NCI-H2107 treated with DMSO at 0.1 percent for 48 hours (cell line): ENCODE measurements around the gene LAMTOR1.
A peak's percentile ranks its signal among the peaks of the same experiment; 100 is the strongest.
"Not testable (repeated sequence)": the region's sequence is repeated elsewhere in the genome, so short reads cannot be mapped to it uniquely, and the experiment has no call there.

ENCODE experiments used
- DNase-seq: peaks from one replicate; lab custom pipeline; 2025; ENCODE audit not compliant: unreplicated experiment; lab: John Stamatoyannopoulos, UW

Gene LAMTOR1

DNA sequence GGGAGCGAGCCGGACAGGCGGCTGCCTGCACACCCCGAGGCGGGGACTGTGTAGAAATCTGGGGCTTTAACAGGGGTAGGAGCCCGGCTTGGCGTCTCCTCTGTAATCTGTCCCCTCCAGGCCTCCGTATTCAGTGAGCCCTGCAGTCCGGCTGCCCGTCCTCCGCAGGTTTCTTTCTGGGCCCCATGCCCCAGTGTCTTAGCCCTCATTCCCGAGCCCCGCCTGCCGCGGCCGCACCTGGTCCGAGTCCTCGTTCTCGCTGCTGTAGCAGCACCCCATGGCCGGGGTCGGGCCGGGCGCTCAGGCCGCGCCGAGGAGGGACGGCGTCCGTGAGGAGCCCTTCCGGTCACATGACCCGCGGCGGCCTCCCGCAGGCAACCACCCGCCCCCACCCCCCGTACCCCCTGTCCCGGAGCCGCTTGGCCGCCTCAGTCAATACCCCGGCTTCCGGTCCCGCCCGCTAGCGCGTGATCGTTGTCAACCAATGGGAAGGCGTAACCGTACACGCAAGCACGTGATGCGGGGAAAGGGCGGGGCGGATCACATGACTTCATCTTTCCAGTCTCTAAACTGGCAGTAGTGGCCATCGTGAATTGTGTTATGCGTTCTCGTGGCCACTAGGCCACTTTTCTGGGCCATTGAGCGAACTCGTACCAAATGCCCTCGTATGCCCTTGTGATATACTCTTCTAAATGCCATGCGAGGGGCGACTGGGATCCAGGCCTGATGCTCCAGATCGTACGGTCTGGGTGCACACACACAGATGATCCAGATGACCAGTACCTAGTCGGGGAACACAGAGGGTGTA is at the start of gene LAMTOR1:
Gene LAMTOR1 (minus strand): TSS at position 352 of the 808 bp plus-strand sequence. CDS start 73 bp downstream, at position 279.
- DNase-seq = peak; percentile 92

DNA sequence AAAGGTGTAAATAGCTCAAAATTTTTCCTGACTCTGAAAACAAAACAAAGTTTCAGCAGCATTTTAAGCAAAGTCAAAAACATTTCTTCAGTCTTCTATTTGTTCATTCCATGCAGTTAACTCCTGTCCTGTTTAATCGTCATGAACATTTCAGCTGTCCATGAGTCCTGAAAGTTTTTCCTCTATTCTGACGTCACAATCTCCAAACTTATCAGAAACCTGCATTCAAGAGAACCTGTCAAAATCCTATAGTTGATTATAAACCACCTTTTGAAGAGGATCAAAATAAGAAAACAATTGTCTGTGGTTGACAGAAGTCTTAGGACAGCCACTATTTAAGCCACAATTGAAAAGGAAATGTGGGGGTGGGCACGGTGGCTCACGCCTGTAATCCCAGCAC is 47.8 kb upstream of the LAMTOR1 start:
- DNase-seq = no peak

DNA sequence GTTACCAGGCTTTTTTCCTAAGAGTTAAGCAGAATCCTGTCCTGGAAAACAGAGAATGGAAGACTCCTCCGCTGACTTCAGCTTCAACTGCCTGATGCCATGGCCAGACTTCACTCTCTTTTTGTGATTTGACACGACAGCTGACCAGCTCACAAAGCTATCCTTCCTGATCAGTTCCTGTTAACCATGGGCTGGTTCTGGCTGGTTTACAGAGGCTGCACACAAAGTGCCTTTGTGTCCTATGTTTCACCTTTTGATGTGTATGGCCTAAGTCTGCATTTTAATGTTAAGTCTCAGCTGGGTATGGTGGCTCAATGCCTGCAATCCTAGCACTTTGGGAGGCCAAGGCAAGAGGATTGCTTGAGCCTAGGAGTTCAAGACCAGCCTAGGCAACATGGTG is 43.5 kb upstream of the LAMTOR1 start:
- no peak for DNase-seq

DNA sequence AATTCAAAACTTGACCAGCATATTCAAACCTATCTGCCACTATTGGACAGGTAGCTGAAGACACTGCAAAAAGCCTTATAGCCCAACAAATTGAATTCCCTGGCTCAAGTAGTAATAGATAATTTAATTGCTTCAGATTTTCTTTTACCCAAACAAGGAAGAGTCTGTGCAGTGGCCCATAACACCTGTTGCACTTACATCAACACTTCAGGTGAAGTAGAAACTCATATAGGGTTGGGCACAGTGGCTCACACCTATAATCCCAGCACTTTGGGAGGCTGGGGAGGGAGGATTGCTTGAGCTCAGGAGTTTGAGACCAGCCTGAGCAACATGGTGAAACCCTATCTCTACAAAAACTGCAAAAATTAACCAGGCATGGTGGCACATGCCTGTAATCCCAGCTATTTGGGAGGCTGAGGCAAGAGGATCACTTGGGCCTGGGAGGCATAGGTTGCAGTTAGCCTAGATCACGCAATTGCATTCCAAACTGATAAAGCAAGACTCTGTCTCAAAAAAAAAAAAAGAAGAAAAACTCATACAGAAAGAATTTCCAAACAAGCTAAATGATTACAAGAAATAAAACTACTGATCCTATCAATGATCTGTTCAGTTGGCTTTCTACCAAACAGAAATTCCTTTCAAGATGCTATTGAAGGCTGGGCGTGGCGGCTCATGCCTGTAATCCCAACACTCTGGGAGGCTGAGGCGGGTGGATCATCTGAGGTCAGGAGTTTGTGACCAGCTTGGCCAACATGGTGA is 41.9 kb upstream of the LAMTOR1 start:
- DNase-seq = no peak

DNA sequence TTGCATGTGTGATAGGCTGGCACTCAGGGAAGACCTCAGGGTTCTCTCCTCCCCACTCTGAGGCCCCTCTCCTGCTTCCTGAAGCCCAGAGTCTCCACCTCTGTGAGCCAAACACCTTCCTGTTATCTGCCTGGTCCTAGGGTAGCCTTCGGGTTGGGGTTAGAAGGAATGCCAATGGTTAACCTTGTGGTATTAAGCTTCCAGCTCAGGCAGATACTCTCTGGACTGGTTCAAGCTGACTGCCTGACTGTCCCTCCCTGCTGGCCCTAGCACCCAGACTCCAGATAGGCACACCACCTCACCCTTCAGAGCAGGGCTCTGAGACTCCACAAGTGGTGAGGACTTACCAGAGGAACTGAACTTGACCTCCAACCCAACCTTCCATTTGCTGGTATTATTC is 39.4 kb upstream of the LAMTOR1 start:
- DNase-seq = not testable (repeated sequence)

DNA sequence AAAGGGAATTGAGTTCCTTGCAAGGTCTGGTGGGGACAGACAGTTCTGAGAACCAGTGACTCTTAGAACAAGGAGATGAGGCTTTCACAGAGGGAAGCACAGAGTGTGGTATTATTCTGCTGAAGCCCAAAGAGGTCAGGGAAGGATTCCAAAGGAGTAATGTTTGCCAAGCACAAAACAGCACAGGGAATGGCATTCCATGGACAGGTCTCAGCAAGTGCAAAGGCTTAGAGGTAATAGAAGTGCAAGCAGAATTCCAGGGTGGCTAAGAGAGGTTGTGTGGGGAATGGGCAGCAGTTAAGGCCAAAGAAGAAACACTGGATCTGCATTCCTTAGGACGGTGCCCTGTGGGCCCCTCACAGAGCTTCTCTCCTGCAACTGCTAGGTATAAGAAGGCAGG is 39.0 kb upstream of the LAMTOR1 start:
- not testable (repeated sequence) for DNase-seq

DNA sequence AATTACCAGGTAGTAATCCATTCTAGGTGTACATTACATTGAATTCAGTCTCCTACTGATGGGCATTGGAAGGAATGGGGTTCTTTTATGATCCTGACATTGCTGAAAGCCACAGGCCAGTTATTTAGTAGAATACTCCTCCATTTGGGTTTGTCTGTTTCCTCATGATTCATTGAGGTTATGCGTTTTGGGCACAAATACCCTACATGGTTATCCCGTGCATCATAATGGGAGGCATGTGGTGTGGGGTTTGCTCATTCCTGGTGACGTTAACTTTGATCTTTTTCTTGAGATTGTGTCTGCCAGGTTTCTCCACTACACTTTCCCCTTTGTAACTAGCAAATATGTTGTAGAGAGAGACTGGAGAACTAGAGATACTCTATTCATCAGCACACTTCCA is 38.0 kb upstream of the LAMTOR1 start:
- DNase-seq = no peak

DNA sequence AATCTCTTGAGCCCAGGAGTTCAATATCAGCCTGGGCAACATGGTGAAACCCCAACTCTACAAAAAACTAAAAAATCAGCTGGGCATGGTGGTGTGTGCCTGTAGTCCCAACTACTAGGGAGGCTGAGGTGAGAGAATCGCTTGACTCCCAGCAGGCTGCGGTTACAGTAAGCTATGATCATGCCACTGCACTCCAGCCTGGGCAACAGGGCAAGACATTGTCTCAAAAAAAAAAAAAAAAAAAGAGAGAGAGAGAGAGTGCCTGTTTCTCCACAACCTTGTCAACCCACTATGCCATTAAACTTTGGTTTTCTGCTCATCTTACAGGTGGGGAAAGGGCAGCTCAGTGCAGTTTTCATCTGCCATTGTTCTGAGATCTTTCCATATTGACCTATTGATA is 37.6 kb upstream of the LAMTOR1 start:
- DNase-seq = no peak

DNA sequence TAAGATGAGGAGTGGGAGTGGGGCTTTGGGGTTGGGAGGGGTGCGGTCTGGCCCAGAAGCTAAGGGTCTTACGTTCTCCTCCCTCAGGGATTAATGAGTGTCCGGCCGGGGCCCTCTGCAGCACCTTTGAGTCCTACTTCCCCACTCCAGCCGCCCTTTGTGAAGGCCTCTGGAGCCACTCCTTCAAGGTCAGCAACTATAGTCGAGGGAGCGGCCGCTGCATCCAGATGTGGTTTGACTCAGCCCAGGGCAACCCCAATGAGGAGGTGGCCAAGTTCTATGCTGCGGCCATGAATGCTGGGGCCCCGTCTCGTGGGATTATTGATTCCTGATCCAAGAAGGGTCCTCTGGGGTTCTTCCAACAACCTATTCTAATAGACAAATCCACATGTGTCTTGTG is 36.4 kb upstream of the LAMTOR1 start:
- no peak for DNase-seq

DNA sequence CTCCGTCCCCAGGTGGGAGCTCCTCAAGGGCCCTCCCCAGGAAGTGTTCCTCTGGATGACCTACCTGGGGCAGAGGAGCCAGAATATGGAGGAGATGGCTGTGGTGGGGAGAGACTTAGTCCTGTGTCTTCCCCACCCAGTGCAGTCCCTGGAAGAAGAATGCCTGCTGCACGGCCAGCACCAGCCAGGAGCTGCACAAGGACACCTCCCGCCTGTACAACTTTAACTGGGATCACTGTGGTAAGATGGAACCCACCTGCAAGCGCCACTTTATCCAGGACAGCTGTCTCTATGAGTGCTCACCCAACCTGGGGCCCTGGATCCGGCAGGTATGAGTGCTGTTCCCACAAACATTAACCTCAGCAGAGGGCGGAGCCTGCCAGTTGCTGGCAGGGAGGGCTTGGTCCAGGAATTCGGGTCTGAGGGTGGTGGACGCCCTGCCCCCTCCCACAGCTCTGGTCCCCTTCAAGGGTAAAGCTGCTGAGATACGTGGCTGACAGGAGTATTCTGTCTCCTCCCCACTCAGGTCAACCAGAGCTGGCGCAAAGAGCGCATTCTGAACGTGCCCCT is 35.8 kb upstream of the LAMTOR1 start:
- no peak for DNase-seq

DNA sequence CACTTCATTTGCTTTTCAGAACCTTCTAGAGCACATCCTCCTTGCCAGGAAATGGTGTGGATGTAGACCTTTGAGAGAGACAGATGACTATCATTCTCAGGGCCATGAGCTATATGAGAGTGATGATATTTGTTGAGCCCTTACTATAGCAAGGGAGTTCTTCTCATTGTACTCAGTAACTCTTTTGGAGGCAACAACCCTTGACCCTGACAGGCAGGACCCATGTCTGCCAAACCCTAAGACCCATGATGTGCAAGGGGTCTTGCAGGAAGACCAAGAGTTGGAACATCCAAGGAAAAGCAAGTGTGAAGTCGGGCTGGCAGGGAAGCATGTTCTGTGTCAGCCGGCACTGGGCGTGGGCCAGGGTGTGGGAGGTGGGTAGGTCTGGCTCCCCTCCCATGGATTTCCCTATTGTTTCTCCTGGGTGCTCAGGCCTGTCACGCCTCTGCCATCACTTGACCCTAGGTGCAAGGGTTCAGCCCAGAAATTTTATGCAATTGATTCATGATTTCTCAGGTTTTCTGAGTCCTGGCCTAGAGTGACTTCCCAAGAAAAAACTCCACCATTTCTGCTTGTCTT is 33.7 kb upstream of the LAMTOR1 start:
- DNase-seq = no peak

DNA sequence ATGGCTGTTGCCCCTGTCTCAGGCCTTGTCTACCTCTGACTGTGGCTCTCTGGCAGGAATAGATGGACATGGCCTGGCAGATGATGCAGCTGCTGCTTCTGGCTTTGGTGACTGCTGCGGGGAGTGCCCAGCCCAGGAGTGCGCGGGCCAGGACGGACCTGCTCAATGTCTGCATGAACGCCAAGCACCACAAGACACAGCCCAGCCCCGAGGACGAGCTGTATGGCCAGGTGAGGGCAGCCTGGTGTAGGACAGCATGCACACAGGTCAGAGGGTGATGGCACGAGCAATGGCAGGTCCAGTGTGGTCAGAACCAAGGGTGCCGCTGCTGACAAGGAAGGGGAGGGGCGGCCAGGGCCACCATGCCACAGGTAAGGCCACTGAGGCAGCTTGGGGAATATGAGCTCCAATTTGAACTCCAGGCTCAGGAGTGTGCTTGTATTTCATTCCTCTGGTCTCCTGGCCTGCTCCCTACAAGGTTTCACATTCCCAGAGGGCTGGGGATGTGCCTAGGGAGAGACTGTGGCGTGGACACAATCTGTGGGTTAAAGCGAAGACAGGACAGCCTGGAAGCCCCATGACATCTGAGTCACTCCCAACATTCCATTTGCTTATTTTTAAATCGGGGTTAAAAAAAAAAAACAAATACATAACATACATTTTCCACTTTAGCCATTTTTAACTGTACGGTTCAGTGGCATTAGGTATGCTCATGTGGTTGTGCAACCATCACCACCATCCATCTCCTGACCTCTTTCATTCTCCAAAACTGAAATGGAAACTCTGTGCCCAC is 33.0 kb upstream of the LAMTOR1 start:
- DNase-seq = no peak

DNA sequence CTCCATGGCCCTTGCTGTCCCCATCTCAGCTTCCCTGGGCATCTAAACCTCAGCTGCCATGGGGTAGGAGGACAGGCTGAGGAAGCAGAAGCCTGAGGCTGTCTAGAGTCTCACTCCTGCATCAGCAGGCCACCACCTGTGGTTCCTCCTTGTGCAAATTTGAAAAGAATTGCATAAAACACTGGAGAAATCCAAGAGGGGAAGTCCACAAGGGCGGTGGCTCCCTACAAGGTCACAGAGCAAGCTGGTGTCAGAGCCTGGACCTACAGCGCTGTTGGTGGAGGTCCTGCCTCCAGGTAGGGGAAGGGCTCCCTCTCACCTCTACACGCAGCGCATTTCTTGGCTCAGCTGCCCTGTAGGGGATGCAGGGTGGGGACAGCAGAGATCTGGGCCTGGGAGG is 32.4 kb upstream of the LAMTOR1 start, which contains the start of gene FOLR3:
Gene FOLR3 (plus strand): TSS at position 253 of the 400 bp plus-strand sequence. CDS start 228 bp downstream, outside the sequence.
- DNase-seq = not testable (repeated sequence)

DNA sequence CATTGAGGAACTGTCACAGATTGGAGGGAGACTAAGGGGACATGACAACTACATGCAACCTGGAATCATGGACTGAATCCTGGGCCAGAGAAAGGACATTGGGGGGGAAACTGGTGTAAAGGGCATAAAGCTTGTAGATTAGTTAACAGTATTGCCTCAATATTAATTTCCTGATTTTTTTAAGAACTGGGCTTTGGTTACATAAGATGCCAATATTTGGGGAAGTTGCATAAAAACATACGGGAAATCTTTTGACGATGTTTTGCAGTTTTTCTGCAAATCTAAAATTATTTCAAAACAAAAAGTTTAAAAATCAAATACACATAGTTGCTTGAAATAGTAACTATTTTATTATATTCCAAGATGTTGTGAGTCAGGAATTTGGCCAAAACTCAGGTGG is 29.5 kb upstream of the LAMTOR1 start:
- no peak for DNase-seq

DNA sequence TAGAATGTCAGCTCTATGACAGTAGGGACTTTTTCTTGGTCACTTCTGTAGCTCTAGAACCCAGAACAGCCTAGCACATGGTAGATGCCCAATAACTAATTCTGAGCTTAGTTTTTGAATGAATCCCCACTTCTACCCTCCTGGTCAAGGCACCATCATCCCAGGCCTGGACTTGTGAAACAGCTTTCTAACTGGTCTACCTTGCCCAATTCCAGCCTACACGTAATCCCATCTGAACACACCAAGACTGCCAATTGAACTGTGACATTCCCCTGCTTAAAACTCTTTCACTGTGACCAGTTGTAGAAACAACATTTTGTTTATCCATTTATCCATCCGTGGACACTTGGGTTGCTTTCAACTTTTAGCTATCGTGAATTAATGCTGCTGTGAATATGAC is 26.3 kb upstream of the LAMTOR1 start:
- no peak for DNase-seq

DNA sequence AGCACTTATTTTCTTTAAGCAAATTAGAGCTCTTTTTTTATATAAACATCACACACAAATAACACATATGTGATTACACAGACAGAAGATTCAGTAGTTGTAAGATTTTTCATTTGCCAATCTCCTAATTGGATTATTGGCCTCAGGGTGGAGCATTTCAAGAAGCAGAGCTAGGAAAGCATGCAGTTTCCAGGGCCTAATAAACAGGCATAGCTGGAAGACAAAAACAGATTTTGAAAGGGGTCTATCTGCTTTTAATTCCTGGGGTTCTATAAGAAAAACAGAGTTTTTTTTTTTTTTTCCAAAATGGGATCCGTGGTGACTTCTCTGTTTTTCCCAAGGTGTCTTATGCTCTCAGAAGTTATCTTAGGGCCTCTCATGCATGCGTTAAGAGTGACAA is 24.8 kb upstream of the LAMTOR1 start:
- no peak for DNase-seq

DNA sequence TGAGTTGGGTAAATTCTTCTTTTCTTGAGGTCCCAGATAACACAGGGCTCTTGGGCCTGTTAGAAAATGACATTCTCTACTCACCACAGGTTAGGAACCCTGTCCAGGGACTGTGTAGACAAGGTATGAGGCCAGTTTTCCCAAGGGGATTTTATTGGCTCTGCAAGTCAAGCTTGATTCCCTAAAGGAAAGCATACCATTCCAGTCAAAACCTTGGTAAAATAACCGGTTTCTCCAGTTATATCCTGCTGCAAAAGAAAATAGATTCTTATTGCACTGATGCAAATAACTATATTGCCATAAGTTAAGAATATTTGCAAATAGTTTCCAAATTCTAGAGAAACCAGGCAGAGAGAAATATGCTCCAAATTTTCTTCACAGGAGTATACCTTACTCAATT is 22.9 kb upstream of the LAMTOR1 start:
- DNase-seq = no peak

DNA sequence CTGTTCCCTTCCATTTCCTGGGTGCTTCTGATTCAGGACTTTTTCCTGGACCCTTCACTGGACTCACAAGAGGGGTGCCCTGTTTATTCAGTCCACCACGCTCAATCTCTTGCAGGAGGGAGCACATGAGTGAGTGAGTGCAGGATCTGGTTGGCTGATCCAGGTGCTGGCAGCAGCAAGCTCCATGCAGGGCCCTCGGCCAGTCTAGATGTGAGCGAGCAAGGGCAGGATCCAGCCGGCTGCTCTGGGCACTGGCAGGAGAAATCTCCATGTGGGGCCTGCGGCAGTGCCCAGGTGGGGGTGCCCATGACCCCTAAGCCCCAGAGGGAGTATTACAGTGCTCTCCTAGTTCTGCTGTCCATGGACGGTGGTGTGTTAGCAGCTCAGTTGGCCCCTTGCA is 20.9 kb upstream of the LAMTOR1 start:
- DNase-seq = no peak

DNA sequence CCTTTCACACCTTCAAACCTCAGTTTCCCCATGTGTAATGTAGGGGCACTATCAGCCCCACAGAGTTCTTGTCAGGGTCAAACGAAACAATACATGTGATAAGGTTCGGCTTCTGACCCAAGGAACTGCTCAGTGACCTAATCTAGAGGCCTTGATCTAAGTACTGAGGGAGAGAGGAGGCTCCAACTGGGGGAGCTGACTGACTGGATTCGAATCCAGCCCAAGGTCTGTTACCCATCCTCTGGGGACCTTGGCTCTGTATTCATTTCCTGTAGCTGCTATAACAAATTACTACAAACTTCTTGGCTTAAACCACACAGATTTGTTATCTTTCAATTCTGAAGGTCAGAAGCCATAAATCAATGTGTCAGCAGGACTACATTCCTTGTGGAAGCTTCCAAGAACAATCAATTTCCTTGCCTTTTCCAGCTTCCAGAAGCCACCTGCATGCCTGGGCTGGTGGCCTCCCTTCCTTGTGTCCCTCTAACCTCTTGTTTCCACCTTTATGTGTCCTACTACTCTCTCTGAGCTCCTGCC is 20.1 kb upstream of the LAMTOR1 start:
- no peak for DNase-seq

DNA sequence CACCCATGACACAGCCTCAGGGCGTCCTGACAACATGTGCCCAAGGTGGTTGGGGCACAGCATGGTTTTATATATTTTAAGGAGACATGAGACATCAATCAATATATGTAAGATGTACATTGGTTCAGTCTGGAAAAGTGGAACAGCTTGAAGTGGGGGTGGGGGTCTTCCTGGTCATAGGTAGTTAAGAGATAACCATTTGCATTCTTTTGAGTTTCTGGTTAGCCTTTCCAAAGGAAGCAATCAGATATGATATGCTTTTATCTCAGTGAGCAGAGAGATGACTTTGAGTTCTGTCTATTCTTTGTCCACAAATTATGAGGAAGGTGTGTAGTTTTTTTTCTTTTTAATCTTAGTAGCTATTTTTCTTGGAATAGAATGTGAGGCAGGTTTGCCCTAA is 19.5 kb upstream of the LAMTOR1 start:
- no peak for DNase-seq

DNA sequence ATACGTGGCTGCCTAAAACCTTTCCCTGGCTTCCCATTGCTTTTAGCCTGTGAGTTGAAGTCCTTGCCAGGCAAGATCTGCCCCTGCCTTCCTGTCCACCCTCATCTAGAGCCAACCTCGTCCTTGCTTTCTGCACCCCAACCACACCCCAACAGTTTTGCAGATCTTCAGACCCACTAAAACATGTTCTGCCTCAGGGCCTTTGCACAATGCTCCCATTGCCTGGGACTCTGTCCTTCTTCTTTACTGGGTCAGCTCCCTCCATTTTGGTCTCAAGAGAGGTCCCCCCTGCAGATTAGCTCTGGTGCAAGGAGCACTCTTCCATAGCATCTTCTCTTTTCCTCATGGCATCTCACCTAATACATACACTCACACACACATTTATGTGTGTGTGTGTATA is 17.8 kb upstream of the LAMTOR1 start:
- DNase-seq = no peak
